ENCODE measurements around the gene RASD2. TPM values are rescaled to one million over a fixed set of nuclear protein-coding genes. Genes with fewer than 3 reads are reported as not detected.

The RASD2 gene
- total RNA-seq, 2 donors from 2014 or later: 12.9 to 24.5 TPM

DNA sequence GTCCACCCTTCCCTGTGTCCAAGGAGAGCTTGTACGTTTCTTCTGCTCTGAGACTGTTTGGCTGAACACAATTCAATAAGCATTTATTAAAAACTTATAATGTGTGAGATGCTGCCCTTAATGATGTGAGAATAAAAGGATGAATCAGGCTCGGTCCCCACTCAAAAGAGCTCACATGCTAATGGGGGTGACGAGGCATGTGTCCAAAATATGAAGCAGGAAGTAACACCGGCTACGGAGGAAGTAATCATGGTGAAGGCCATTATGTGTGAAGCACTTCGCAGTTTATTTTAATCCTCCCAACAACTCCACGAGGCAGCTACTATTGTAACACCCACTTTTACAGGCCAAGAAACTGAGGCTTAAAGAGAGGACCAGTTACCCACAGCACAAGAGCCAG, 3.4 kb upstream of the RASD2 start:
- ATAC-seq (no peak), DNase-seq (no peak)
- intact Hi-C loops (cut with DNase I, micrococcal nuclease): no loop called here

DNA sequence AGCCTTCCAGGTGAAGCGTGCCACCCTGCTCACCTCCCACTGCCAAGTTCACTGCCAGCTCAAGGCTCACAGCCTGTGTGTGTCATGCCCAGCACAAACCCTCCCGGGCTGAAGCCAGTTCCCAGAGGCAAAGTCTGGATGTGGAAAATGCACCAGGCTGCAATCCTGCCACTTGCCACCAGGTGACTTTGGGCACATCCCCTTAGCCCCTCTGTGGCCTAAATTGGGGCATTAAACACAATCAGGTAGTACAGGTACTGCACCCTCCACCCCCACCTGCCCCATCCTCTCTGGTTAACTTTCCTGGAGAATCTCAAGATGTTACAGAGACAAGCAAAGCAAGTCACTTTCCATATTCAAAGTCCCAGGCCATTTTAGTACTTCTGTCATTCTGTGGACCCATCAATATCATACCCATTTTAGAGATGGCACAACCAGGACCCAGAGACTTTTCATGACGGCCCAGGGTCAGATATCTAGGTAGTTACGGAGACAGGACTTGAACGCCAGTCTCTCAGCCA, 1.8 kb upstream of the RASD2 start:
- DNase-seq: peak in 1 of 2 donors; percentile 43

DNA sequence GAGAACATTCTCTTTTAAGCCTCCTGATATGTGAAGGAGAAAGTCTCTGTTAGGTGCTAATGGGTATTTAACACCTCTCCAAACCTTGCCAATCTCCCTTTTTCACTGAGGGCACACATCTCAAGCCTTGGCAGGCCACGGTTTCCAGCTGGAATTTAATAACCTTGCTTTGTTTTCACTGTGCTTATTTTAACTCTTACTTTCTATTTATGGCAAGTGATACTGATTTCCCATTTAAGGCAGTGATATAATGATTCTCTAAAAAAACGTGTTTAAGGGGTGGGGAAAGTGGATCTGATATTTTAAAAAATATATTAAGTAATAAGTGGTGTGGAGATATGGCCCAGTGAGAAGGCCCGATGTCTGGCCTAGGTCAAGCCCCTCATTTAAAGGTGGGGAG, 1.1 kb upstream of the RASD2 start:
- DNase-seq (no peak), ATAC-seq (no peak)
- intact Hi-C loops (cut with DNase I, micrococcal nuclease): no loop called here

More for the DNA sequence above, 1.8 kb upstream of the RASD2 start:
- intact Hi-C loops (cut with DNase I, micrococcal nuclease): no loop called here
- ATAC-seq: no peak

DNA sequence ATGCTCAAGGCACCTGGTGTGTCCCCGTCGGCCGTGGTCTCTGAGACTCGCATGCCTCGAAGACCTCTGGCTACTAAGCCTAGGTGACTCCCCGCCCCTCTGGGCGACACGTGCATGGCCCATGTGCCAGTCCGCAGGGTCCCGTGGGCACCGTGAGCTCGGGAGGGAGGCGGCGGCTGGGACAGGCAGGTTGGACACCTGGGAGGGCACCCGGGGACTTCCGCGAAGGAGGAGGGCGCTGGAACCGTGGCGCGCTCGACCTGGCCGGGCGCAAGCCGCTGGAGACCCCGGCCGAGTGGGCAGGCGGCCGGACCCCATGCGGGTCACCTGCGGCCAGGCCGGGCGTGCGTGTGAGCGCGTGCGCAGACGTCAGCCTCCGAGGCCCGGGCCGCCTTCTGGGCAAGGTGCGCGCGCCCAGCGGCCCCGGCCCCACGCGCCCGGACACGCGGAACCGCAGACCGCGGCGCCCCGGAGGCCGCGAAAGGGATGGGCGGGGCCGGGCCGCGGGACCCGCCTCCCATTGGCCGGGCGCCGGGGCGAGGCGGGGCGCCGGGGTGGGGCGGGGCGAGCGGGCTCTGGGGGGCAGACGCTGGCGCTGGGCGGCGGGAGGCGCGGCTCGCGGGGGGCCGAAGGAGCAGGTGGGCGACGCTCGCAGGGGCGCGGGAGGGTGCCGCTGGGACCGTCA, 579 bp upstream of the RASD2 start:
- intact Hi-C loops (cut with DNase I, micrococcal nuclease): no loop called here
- ATAC-seq: peak; percentile 83

DNA sequence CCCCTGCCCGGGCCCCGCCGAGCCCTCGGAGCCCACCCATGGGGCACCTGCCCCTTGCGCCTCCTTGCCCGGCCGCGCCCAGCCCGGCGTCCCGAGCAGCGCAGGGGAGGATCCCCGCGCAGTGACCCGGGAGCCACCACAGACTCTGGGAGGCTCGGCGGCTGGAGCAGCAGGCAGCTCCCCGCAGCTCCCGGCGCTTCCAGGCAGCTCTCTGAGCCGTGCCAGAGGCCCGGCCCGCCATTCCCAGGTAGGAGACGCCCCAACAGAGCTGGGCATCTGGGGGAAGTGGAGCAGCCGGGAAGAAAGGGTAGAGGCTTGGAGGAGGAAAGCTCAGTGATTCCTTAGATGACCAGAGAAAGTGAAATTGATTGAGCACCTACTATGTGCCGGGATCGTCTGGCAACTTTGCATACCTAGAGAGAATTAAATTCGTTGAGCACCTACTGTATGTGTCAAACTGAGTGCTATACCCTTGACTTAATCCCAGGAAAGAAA, 670 bp downstream of the RASD2 start:
- ATAC-seq: peak; percentile 56
- intact Hi-C loops (cut with DNase I, micrococcal nuclease): no loop called here
- peak in 1 of 2 donors; percentile 51 for DNase-seq

More for the DNA sequence above, 579 bp upstream of the RASD2 start:
- DNase-seq: peak; percentile 50 to 74

DNA sequence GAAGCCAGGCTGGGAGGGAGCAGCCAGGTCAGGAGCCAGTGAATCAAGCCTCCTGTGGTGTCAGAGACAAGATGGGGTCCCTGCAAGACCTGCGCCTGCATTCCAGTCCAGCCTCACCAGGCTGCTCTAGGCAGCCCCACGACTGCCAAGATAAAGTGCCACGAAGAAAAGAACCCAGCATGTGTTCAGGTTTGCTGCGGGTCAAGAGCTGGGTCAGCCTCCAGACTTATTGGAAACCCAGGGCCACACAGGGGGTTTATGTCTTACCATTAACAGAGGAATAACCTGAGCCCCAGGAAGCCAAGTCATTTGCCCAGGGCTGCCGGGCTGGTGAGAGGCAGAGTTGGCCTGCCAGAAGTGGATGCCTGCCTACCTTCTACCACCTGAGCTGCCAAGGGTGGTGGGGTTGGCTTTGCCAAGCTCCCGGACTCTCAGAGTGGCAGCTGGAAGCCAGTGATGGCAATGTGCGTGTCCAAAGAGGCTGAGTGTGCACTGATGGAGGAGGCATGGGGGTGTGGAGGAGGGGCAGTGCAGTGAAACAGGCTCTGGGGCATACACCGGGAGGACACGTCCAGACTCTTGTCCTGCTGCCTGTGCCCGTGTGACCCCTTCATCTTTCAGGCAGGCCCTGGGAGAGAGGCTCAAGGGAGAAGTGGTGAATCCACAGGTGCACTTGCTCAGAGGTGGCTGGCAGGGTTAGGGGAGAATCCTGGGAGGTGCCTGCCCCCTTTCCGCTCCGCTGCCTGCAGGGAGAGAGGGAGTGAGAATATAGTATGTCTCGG, 1.7 kb downstream of the RASD2 start:
- intact Hi-C loops (cut with DNase I, micrococcal nuclease): no loop called here
- ATAC-seq (no peak), DNase-seq (no peak)

DNA sequence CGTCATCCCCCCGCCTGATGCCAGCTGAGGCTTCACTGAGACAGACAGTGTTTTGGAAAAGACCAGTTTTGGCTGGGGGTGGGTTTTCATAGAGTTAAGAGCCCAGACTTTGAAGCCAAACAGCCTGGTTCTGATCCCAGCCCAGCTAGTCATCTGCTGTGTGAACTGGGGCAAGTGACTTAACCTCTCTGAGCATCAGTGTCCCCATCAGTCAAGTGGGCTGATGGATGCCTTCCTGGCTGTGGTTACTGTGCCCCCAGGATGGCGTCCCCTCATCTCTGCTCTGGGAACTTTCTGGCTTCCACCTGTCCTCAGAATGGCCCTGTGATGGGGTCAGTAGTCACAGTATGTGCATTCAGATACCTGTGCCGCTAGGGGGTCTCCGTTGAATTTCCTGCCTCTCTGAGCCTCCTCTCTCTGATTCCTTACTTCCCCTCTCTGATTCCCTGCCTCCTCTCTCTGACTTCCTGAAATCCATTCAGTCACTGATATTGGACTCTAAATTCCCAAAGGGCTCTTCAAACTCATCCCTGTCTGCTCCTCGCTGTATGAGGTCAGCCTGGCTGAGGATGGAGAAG, 2.4 kb downstream of the RASD2 start:
- ATAC-seq (no peak), DNase-seq (no peak)
- intact Hi-C loops (cut with DNase I, micrococcal nuclease): no loop called here

DNA sequence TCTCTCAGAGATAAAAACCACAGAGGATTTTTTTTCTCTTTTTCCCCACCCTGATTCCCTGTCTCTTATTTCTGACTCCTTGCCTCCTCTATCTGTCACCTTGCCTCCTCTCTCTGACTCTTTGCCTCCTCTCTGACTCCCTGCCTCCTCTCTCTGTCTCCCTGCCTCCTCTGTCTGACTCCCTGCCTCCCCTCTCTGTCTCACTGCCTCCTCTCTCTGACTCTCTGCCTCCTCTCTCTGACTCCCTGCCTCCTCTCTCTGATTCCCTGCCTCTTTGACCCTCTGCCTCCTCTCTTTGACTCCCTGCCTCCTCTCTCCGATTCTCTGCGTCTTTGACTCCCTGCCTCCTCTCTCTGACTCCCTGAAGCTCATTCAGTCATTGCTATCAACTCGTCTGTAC, 3.1 kb downstream of the RASD2 start:
- DNase-seq: no peak

DNA sequence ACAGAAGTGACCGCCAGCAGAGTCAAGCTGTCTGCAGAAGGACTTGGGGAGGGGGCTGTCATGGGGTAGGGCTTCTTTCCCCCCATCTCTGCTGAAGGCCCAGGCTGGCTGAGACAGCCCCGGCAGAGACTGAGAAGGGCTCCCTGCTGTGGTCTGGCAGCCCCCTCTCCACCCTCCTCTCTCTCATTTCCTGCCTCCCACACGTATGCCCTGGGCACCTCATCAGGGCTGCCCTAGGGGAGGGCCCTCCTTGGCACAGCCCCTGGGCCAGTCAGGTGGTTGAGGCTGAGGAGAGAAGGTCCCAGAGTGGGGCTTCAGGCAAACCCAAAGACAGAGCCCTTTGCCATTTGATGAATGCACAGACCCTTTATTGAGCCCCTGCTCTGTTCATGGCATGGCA, 3.6 kb downstream of the RASD2 start:
- intact Hi-C loops (cut with DNase I, micrococcal nuclease): no loop called here
- no peak for DNase-seq
- no peak for ATAC-seq

More for the DNA sequence above, 3.1 kb downstream of the RASD2 start:
- ATAC-seq: no peak
- intact Hi-C loops (cut with DNase I, micrococcal nuclease): no loop called here

DNA sequence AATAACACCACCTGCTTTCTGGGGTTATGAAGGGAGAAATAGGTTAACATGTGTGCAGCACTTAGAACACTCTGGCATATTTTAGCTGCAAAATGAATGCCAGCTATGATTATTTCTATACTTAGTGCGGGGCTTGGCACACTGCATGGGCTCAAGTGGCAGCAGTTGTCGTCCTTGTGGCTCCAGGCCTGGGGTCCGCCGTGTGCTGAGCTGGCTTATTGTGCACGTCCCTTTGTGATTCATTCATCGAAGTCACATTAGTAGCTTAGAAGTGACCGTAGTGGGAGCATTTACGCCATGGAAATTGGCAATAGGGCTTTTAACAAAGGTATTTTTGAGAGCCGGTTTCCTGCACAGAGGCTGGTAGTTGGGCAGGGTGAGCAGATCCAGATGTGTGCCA, 4.2 kb downstream of the RASD2 start:
- intact Hi-C loops (cut with DNase I, micrococcal nuclease): no loop called here
- DNase-seq (no peak), ATAC-seq (no peak)

DNA sequence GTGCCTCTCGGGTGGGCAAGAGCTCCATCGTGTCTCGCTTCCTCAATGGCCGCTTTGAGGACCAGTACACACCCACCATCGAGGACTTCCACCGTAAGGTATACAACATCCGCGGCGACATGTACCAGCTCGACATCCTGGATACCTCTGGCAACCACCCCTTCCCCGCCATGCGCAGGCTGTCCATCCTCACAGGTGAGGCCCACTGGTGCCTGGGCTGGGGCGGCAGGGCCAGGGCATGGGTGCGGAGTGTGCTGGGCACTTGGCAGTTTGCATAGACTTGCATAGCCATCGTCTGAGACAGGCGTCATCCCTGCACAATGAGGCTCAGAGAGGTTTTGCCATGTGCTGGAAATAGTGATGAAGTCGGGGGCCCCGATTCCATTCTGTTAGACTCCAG, 6.3 kb downstream of the RASD2 start:
- DNase-seq (no peak), ATAC-seq (no peak)
- intact Hi-C loops (cut with DNase I, micrococcal nuclease): no loop called here

DNA sequence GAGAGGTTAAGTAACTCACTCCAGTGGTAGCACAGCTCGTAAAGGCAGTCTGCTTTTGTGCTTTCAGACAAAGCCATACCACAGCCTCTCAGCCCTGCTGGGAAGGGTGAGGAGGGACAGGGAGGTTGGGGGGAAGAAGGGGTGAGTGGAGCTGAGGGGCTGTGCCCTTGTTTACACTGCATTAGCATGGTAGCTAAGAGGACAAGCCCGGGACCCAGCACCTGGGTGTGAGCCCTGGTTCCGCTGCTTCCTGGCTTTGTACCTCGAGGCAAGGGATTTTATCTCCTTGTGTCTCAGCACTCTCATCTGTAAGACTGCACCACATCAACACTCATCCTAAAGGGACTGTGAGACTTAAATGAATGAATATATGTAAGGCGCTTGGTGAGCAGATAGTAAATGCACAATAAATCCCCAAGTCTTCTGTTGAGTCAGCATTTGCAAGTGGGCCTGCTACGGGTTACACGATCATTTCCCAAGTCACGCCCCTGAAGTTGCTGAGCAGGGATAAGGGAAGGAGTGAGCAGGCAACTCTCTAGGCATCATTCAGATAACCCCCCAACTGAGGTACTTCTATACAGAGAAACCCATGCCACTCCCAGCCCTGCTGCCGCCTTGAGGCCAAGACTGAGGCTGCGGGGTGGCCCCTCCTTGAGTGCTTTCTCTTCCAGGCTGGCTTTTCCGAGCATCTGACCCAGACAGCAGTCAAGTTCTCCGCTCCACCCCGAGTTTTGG, 7.5 kb downstream of the RASD2 start:
- ATAC-seq (peak; percentile 25), DNase-seq (no peak)
- intact Hi-C loops (cut with DNase I, micrococcal nuclease): no loop called here

DNA sequence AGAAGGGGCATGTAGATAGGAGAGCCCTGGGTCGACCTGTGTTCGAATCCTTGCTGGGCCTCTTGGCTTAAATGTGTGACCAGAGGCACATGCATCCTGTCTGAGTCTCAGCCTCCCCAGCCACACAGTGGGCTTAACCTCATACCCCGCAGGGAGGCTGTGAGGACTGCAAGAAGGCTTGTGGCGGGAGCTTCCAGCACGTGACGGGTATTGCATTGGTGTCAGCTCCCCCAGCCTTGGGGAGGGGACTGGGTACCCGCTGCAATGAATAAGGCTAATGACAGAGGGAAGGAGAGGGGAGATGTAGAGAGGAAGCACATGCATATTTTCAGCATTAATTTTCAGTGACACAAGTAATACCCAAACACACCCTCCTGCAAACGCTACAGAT, 8.1 kb downstream of the RASD2 start:
- intact Hi-C loops (cut with DNase I, micrococcal nuclease): no loop called here
- DNase-seq (no peak), ATAC-seq (no peak)

DNA sequence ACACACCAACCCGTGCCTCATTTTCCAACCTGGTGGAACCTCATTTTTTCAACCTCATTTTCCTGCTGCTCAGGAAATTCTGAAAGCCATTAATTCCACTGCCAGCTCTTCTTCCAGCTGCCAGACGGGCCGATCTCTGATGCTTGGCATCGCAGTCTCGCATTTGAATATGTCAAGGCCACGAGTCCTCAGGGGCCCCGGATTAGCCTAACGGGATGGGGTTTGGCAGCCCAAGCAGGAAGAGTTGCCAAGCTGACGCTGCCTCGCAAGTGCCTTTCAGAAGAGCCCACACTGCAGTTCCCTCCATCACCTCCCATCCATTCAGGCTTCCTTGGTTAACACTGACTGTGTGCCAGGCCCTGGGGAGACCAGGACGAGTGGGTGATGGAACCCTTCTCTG, 8.7 kb downstream of the RASD2 start:
- DNase-seq (no peak), ATAC-seq (no peak)
- intact Hi-C loops (cut with DNase I, micrococcal nuclease): no loop called here

DNA sequence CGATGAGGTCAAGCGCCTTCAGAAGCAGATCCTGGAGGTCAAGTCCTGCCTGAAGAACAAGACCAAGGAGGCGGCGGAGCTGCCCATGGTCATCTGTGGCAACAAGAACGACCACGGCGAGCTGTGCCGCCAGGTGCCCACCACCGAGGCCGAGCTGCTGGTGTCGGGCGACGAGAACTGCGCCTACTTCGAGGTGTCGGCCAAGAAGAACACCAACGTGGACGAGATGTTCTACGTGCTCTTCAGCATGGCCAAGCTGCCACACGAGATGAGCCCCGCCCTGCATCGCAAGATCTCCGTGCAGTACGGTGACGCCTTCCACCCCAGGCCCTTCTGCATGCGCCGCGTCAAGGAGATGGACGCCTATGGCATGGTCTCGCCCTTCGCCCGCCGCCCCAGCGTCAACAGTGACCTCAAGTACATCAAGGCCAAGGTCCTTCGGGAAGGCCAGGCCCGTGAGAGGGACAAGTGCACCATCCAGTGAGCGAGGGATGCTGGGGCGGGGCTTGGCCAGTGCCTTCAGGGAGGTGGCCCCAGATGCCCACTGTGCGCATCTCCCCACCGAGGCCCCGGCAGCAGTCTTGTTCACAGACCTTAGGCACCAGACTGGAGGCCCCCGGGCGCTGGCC, 11.0 kb downstream of the RASD2 start:
- ATAC-seq: no peak
- no peak for DNase-seq
- intact Hi-C loops (cut with DNase I, micrococcal nuclease): no loop called here

DNA sequence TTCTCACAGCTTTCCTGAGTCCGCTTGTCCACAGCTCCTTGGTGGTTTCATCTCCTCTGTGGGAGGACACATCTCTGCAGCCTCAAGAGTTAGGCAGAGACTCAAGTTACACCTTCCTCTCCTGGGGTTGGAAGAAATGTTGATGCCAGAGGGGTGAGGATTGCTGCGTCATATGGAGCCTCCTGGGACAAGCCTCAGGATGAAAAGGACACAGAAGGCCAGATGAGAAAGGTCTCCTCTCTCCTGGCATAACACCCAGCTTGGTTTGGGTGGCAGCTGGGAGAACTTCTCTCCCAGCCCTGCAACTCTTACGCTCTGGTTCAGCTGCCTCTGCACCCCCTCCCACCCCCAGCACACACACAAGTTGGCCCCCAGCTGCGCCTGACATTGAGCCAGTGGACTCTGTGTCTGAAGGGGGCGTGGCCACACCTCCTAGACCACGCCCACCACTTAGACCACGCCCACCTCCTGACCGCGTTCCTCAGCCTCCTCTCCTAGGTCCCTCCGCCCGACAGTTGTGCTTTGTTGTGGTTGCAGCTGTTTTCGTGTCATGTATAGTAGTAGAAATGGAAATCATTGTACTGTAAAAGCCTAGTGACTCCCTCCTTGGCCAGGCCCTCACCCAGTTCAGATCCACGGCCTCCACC, 11.7 kb downstream of the RASD2 start:
- ATAC-seq: peak; percentile 75
- DNase-seq: peak in 1 of 2 donors; percentile 45
- intact Hi-C loops (cut with DNase I, micrococcal nuclease): no loop called here

DNA sequence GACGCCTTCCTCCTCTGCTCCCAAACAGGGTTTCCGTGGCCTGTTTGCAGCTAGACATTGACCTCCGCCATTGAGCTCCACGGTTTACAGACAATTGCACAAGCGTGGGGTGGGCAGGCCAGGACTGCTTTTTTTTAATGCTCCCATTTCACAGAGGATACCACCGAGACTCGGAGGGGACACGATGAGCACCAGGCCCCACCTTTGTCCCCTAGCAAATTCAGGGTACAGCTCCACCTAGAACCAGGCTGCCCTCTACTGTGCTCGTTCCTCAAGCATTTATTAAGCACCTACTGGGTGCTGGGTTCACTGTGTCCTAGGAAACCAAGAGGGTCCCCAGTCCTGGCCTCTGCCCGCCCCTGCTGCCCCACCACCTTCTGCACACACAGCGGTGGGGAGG, 12.2 kb downstream of the RASD2 start:
- ATAC-seq: no peak
- DNase-seq: no peak
- intact Hi-C loops (cut with DNase I, micrococcal nuclease): no loop called here

DNA sequence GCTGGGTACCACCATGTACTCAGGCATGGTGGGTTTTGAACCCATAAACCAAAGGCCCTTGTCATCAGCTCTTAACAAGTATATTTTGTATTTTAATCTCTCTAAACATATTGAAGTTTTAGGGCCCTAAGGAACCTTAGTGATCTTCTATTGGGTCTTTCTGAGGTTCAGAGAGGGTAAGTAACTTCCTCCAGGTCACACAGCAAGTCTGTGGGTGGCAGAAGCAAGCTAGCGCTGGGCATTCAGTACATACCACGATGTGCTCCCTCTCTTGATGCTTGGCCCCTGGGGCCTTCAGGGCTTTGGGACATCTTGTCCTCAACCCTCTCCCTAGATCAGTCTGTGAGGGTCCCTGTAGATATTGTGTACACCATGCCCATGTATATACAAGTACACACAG, 12.7 kb downstream of the RASD2 start:
- intact Hi-C loops (cut with DNase I, micrococcal nuclease): no loop called here
- DNase-seq (no peak), ATAC-seq (no peak)
